HG02759 (cell line): ENCODE data around the gene PLCL1.
A peak's percentile ranks its signal among the peaks of the same experiment; 100 is the strongest.

Experiments
- ATAC-seq: cut with Tn5 transposase; IDR thresholded peaks from one replicate; pipeline ENCODE4 v1.9.1; 2021; ENCODE audit warnings: mild to moderate bottlenecking, moderate library complexity; ENCODE audit not compliant: unreplicated experiment

PLCL1 gene

DNA sequence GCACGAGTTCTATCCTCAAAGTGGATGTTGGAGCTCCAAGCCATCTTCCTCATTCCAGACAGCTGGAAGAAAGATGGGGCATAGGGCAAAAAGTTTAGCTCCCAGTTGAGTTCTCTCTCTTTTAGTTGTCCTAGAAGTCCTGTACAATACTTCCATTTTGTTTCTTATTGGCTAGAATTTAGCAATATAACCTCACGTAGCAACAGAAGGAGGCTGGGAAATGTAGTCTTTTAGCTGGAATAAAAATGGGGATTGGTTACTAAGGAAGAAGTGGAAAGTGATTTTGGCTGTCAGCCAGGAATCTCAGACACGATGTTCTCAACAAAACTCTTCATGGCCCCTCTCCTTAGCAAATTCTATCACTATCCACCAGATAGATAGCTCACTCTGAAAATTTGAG is 79.9 kb downstream of the PLCL1 start:
- ATAC-seq: no peak

DNA sequence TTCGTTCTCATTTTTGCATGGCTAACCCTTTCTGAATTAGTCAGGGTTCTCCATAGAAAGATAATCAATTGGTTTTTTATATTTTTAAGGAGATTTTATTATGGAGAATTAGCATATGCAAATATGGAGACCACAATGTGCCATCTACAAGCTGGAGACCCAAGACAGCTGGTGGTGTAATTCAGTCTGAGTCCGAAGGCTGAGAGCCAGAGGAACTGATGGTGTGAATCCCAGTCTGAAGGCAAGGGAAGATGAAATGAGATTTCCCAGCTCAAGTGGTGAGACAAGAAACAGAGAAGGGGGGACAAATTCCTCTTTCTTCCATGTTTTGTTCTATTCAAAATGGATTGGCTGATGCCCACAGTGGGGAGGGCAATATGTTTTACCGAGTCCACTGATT is 80.7 kb downstream of the PLCL1 start:
- ATAC-seq: no peak

DNA sequence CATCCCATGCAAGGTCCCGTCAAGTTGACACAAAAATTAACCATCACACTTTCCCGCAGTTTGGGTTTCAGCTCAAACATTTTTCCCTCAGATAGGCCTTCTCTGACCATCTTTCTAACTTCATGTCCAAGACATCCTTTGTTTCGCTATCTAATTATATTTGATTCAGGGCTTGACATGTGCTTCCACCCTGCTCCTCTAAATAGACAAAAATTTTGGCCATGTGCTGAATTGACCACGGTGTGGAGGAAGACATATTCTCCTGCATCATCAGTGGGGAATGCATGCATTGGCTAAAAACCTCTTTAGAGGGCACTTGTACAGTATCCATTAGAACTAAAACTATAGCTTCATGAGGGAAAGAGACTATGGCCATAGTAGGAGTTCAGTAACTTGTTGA is 81.2 kb downstream of the PLCL1 start:
- no peak for ATAC-seq

DNA sequence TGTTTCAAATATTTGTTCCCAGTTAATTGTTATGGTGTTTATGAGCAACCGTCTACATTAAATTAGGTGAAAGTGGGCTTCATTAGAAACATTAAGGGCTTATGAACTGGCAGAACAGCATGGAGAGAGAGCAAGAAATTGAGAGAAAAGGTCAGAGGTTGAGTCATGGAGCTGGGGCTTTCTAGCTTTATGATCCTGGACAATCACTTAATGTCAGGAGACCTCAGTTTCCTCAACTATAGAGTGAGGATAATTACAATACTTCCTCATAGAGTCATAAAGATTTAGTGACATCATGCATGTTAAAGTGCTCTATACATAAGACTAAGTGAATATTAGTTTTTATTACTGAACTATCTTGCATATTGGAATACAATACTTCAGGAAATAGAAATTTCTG is 83.9 kb downstream of the PLCL1 start:
- no peak for ATAC-seq

DNA sequence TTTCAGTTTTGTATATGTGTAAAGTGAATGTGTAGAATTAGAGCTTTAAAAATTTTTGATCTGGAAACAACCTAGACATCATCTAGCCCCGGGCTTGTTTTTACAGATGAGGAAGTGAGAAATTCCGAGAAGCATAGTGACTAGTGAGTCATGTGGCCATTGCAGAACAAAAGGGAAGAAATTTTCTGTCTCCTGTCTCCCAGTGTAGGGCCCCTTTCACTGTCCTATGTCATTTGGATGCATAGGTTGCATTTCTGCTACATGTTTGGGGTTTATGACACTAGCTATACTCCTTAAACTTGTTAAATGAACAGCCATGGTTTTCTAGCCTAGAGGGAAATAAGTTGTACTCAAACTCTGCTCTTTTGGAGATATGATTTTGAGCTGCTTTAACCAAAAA is 84.6 kb downstream of the PLCL1 start:
- peak; percentile 100 for ATAC-seq

DNA sequence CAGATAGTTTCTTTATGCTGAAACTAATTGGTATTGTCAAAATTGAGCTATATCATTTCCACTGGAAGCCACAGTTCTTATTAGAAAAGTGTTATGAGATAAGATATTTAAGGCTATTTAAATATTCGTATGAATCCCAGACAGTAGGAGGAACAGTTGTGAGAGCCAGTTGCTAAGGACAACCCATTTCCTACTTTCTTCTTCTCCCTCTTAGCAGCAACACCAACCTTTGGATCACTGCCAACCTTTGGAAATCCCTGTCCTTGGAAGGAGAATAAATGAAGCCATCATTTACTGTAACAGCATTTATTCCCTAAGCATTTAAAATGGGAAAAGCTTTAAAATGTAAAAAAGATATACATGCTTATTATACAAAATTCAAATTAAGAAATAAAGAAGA is 85.8 kb downstream of the PLCL1 start:
- ATAC-seq: no peak

DNA sequence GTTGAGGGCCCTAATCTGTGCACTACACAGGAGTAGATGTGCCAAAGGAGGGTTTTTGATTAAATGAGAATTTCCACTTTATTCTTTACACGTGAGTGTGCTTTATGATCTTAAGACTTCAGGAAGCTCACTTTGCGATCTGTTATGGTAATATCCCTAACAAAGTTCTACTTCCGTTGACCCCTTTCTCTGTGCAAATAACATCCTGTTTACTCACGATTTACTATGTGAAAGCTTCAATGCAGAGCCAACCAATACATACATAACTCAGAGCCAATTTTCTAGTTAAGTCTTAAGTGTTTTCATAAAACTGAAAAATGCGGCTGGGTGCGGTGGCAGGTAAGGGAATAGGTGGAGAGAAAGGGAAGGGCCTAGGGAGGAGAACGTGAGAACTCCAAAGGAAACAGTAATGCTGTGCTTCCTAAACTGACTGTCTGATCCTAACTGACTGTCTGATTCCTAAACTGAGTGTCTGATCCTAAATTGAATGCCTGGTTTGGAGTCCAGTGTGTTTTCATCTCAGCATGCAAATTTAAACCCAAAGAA is 87.6 kb downstream of the PLCL1 start:
- ATAC-seq: no peak

DNA sequence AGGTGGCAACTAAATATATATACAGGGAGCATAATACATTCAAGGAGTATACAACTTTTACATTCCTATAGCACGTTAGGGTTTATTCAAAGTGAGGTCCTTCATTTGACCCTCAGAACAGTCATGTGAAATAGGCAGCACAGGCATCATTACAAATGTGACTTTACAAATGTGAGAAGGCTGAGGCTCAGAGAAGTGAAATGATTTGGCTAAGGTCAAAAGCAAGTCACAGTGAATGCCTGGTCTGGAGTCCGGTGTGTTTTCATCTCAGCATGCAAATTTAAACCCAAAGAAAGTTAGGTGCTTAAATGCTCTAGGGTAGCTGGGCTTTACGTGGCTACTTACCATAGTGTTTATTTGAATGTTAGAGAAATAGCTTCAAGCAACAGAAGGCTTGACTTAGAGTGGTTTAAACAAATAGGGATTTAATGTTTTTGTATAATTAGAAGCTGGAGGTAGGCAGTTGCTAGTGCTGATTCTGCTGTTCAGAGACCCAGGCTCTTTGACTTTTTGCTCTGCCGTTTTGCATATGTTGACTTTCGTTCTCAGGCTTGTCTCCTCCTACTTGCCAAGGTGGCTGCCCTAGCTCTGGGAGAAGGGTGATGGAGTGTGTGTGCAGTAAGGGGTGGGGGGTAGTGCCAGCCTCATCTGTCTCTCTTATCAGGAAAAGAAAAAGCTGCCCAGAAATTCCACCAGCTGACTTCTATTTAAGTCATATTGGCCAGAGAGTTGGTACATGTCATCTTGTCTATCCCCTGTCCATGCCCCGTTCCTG is 89.2 kb downstream of the PLCL1 start:
- no peak for ATAC-seq

DNA sequence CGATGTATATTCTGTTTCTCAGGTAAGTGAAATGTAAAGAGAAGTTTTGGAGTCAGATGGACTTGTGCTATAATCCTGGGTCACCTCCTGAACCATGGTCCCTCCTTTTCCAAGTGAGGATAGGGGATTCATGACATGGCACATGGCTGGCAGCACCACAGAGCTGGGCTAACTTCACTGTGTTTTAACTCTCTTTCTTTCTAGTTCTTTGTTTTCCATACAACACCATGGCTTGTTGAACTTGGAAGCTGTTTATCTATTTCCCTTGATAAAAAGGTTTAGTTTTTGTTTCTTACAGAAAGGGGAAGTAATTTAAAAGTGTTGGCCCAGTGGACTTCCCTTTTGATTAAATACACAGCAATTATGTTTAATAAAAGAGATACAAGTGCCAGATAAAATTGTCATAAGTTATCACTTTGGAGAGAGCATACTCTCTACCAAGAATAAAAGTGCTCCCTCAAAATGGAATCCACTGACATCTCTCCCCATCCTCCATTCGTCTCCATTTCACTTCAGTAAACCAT is 90.4 kb downstream of the PLCL1 start:
- ATAC-seq: no peak

DNA sequence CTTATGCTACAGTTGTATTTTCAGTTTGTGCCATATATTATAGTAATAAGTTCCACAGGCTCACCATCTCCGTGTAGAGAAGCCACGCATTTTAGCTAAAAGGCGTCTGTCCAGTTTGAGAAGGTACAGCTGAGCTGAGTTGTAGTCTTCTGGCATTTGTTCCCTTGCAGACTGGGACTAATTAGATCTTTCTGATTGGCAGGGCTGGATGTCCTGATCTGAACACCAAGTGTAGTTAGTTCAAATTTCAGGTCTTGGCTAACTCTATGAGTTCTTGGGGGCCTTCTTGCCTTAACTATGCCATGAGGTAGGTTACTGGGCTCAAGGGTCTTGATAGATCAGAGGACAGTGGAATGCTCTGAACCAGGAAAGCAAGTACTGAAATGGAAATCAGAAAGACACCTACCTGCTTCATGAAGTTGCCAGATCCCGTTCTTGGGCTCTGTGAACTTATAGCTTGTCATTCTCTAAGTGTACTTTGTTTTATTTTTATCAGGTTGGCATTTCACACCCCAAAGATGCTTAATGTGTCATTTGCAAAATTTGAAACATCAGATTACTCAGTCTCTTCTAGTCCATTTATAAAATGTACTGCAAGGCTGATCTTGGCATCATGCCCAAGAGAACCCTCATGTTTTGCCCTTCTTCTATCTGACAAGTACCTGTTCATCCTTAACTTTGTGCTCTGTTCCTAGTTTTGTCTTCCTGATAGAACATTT is 93.7 kb downstream of the PLCL1 start:
- ATAC-seq: no peak

DNA sequence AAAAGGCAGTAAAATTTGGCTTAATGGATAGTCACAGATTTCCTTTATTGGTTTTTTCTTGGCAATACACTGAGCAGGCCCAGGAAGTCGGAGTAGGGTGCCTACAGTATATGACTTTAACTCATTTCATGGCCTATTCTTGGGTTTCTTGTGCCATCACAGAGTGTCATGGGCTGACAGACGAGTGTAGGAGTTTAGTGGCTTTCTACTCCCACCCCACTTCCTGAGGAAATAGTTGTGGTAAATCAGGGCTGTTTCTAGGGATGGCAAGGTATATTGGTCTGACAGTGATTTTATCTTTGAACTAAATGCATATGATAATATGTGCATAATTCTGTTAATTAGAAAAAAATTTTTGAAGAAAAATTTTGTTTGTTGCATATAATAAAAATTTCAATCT is 100.1 kb downstream of the PLCL1 start:
- peak; percentile 43 for ATAC-seq

DNA sequence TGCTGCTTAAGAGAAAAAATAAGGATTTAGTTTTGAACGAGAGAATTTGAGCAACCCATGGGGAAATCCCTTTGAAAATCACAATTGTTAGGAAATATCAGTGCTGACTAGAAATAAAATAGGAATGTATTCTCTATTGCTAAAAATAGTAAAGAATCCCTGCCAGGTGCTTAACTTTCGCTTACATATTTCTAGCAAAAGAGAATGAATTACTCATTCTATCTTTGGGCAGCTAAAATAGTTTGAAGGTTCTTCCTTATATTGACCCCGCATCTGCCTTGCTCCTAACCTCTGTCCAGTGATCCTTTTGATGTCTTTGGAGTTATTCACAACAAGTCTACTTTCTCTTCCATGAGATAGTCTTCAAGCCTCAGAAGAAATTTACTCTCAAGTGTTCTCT is 103.8 kb downstream of the PLCL1 start:
- ATAC-seq: no peak

DNA sequence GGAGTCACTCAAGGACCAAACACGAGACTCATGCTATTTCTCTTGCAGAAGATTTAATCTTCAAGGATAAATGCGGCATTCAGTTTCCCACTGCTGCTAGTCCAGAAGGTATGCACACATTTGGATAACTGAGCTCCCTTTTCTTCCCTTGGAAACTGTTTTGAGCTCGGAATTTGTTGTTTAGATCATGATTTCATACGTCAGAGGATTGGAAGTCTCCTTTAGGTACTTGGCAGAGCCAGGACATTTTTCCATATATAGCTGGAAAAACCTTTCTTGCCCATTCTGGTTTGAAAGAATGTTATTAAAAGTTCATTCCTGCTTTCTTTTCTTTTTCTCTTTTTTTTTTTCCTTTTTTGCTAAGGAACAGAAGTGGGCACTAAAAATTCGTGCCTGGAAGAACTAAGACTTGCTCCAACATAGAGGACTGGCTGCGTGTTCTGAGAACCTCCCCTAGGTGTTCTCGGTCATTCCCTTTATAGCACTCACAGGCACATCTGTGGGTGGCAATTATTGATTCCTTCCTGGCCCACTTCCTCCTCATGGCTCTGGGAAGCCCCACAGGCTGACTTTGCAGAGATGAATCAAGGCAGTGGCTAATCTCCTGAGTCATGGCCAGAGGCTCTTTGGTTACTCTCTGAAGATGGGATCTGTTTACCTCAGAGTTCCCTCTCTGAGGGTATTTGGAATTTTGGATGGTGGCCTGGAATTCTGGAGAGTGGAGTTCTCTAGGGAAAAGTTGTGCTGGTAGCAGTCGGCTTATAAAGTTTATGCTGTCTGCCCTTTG is 104.8 kb downstream of the PLCL1 start:
- ATAC-seq: peak; percentile 40

DNA sequence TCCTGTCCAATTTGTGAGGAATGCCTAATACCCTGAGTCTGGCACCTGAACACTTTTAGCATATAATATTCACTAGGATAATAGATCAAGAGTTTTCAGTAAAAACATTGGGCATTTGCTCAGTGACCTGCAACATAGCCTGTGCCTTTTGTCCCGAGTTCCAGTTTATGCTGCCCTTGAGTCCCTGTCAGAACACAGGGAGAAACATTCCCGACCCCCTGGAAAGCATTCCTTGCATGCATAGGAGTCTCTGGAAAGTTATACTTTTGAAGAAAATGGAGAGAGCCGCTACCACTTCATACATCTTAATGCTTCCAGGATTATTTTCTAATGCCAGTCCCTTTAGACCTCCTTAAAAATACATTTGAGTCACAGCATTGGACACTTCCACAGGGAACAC is 107.3 kb downstream of the PLCL1 start:
- ATAC-seq: no peak

DNA sequence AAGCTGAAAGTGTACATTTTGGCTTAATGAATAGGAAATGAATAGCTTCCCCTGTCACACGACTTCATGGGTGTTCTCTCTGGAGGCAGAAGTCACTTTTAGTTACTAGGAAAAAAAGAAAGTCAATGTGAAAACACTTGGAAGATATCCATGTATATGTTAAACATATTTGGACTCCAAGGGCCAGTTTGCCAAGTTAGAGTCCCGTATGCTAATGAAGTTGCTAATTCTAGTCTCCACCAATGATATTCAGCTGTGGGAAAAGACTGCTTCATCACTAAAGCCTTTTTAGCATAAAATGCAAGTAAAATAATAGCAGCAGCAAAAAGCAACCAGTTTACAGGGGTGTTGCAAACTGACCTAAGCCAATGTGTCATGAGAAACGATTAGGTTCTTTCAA is 108.7 kb downstream of the PLCL1 start:
- ATAC-seq: no peak

DNA sequence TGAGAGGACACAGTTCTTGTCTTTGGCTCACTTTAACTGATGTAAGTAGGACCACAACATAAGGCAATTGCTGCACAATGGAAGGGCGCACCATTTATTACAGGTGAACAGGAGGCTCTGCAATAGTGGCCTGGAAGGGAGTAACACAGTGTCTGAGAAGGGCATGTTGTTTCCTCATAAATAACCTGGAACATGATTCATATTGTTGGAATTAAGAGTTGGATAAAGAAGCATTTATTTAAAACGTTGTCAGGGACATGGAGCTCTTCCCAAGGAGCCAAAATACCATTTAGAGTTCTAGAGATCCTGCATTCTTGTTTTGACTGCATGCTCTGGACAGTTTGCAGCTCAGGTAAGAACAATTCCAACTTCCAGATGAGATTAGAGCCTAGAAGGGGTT is 110.4 kb downstream of the PLCL1 start:
- no peak for ATAC-seq

DNA sequence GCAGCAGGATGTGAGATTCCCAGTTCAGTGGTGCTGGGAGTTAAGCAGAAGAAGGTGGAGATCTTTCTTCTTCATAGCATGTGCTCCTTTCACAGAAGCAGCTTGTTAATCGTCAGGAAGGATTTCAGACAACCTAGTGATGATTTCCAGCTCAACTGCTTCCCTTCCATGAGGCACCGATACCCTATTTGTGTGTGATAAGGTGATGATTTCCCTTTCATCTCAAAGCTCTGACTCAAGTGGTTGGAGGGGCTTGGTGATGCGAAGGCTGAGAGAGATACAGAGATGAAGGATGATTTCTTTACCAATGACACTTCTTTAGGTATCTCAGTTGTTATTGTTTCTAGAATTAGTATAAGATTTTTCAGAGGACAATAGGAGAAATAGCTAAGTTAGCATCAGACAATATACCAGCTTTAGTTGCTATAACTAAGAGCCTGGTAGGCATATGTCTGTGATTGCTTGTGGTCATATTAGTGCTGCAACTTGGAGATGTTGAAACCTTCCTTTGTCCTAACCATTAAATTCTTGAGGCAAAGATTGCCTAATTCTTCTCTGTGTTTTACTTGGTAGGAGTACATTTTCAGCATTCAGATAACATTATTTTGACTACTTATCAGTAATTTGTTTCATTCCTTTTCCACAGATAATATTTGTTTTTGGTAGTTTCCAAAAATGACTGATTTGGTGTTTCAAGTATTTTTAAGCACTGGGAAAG is 111.3 kb downstream of the PLCL1 start:
- ATAC-seq: no peak

DNA sequence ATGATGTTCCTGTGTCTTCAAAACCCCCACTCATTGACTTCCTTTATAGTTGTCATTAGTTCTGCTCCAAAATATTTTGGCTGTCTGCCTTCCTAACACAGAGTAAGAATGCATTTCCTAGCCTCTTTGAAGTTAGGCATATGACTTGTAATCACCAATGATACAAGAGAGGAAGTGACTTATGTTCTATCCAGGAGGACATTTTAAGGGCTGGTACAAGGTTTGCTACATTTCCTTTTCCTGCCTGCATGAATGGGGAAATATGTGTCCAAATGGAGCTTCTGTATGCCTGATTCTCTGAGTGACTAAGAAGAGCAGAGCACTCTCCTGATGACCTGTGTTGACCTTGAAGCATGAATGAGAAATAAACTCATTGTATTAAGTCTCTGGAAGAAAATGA is 115.1 kb downstream of the PLCL1 start:
- ATAC-seq: no peak

DNA sequence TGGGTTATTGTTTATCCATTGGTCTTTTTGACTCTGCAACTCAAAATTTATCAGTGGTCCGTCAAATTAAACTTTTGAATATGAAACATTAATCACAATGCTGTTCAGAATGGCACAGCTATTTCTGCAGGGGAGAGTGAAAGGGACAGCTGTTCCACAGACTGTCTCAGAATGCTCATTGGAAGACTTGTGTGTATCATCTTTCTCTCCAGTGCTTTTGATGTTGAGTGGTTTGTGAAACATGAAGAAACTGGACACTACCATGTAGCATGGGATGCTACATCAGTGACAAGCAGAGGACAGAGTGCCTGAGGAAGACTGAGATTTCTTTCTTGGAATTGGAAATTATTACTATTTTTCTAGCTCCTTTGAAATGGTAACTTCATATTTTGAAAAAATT is 115.7 kb downstream of the PLCL1 start:
- no peak for ATAC-seq

DNA sequence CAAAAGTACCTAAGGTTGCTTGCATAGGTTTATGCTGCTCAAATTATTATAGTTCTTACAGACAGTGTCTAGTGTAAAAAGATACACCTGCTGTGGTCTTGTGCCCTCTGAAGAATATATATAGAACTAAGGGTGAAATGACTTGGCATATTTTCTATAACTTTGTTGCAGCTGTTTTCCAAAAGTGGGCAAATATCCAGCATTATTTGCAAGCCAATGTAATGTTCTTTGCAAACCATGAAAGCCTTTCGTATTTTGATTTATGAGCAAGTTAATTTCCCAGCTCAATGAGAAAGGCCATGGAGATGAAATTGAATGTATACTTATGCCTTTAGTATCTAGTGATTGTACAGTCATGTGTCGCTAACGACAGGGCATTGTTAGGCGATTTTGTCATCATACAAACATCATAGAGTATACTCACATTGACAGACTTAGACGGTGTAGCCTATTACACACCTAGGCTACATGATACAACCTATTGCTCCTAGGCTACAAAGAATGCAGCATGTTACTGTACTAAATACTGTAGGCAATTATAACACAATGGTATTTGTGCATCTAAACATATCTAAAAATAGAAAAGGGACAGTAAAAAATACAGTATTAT is 116.3 kb downstream of the PLCL1 start:
- ATAC-seq: no peak
